Breast epithelium (tissue), 4 donors: ENCODE measurements around the gene CYREN. TPM values are rescaled to one million over a fixed set of nuclear protein-coding genes. Genes with fewer than 3 reads are reported as not detected.

Experiments used
- DNase-seq, 2 donors: peaks; one replicate each; pipeline ENCODE4 v3.0.0-alpha.2; 2019; ENCODE audit warnings: low spot score in 2 of 2
- H3K27ac ChIP-seq, 2 donors: fragments of 200-600 bp; sonication (generic) in 1 of 2; one replicate each; pipeline ENCODE4 v1.5.1; 2016 to 2019; ENCODE audit warnings: mild to moderate bottlenecking in 1 of 2
- H3K27me3 ChIP-seq, 2 donors: fragments of 200-600 bp; sonication (generic) in 1 of 2; one replicate each; pipeline versions ENCODE4 v1.5.1 to v1.6.0; 2017 to 2019; ENCODE audit warnings: control low read depth in 1 of 2, mild to moderate bottlenecking in 1 of 2
- H3K36me3 ChIP-seq: fragments of 200-600 bp; one replicate; pipeline ENCODE4 v1.5.1; 2019
- H3K4me1 ChIP-seq, 2 donors: fragments of 200-600 bp; sonication (generic); one replicate each; pipeline ENCODE4 v1.5.1; 2016 to 2019; ENCODE audit warnings: control low read depth in 1 of 2
- H3K4me3 ChIP-seq, 3 donors: fragments of 200-600 bp; sonication (generic); 1 replicate in 2 of 3; 2 replicates in 1 of 3; pipeline ENCODE4 v1.5.1; 2016 to 2019; ENCODE audit warnings: mild to moderate bottlenecking in 3 of 3, moderate library complexity in 2 of 3
- H3K9me3 ChIP-seq, 2 donors: fragments of 200-600 bp; sonication (generic) in 1 of 2; one replicate each; pipeline ENCODE4 v1.5.1; 2016 to 2019; ENCODE audit warnings: control low read depth in 1 of 2
- POLR2A ChIP-seq: fragments of 450-650 bp; IDR thresholded peaks from one replicate; pipeline ENCODE4 v1.6.1; 2016; ENCODE audit warnings: antibody characterized with exemption, mild to moderate bottlenecking, moderate library complexity
- POLR2AphosphoS5 ChIP-seq, 3 donors: sonication (generic); formaldehyde crosslinking; IDR thresholded peaks; one replicate each; pipeline ENCODE4 v1.6.1; 2017; ENCODE audit warnings: antibody characterized with exemption in 3 of 3
- intact Hi-C: fragments of 100-400 bp; cut with DNase I; formaldehyde crosslinking; loops from one replicate; pipeline ENCODE4 v1.15.1; 2023; ENCODE audit warnings: low total_unique reads
- total RNA-seq, 3 donors: library from RNA; depleted of rRNA; stranded (reverse); fragments of >200 nt; gene quantifications; one replicate each; pipeline ENCODE4 v1.1.0, GENCODE V29; 2016
- TF ChIP-seq, protein P1 (sequence below), 3 donors: fragments of 450-650 bp; IDR thresholded peaks; one replicate each; pipeline ENCODE4 v1.5.1; 2016 to 2017; ENCODE audit warnings: antibody characterized with exemption in 3 of 3, mild to moderate bottlenecking in 3 of 3, moderate library complexity in 3 of 3

CYREN gene
- total RNA-seq, 3 donors from 2014 or later, result 36.8 to 41.6 (median 41.6) TPM

GRCh38 chr7:135208102-135208793, 37.7 kb upstream of the CYREN start:
- intact Hi-C loops, result no loop called here
- Histone ChIP-seq H3K4me3 (no peak overlapping the region), H3K4me1 (no peaks in the 10 kb centered on the region), H3K27ac (peak overlapping the region in 1 of 2 donors; percentile 8), H3K9me3 (no peaks in the 10 kb centered on the region), H3K36me3 (no peaks in the 10 kb centered on the region), H3K27me3 (no peaks in the 10 kb centered on the region)
- no peak for DNase-seq
- TF ChIP-seq, protein P1, sequence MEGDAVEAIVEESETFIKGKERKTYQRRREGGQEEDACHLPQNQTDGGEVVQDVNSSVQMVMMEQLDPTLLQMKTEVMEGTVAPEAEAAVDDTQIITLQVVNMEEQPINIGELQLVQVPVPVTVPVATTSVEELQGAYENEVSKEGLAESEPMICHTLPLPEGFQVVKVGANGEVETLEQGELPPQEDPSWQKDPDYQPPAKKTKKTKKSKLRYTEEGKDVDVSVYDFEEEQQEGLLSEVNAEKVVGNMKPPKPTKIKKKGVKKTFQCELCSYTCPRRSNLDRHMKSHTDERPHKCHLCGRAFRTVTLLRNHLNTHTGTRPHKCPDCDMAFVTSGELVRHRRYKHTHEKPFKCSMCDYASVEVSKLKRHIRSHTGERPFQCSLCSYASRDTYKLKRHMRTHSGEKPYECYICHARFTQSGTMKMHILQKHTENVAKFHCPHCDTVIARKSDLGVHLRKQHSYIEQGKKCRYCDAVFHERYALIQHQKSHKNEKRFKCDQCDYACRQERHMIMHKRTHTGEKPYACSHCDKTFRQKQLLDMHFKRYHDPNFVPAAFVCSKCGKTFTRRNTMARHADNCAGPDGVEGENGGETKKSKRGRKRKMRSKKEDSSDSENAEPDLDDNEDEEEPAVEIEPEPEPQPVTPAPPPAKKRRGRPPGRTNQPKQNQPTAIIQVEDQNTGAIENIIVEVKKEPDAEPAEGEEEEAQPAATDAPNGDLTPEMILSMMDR (IDR thresholded peaks at IDR 0.05), result no peak
- TF ChIP-seq POLR2A (no peak), POLR2AphosphoS5 (IDR thresholded peaks at IDR 0.05) (no peak)

GRCh38 chr7:135207406-135208101, 37.0 kb upstream of the CYREN start:
- Histone ChIP-seq H3K4me1 (no peaks in the 10 kb centered on the region), H3K9me3 (no peaks in the 10 kb centered on the region), H3K27ac (no peak overlapping the region), H3K36me3 (no peaks in the 10 kb centered on the region), H3K4me3 (no peak overlapping the region), H3K27me3 (no peaks in the 10 kb centered on the region)
- intact Hi-C loops, result no loop called here
- DNase-seq, result no peak
- TF ChIP-seq POLR2A (no peak), POLR2AphosphoS5 (IDR thresholded peaks at IDR 0.05) (no peak)
- TF ChIP-seq, protein P1 (IDR thresholded peaks at IDR 0.05), result no peak

DNA sequence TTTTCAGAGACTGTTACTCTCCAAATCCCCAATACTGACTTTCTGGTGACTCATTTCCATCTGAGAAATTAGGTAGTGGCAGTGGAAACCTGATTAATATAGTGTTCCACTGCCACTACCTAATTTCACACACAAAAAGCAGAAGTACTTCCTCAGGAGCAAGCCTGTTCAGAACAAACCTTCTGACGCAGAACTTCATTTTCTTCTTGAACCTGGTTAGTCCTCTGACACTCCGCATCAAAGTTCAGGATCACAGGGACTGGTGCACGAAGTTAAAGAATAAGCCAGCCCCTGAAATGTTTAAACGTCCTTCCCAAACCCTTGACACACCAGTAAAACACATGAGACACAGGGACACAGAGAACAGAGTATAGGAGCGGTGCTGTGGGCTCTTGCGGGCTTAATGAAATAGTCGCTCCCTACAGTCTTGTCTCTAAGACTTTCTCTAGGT, 36.5 kb upstream of the CYREN start:
- no peak overlapping the region for H3K27ac ChIP-seq
- no peak for DNase-seq
- intact Hi-C loops, result no loop called here
- no peaks in the 10 kb centered on the region for H3K4me1 ChIP-seq
- TF ChIP-seq POLR2AphosphoS5 (IDR thresholded peaks at IDR 0.05) (no peak), POLR2A (no peak)
- TF ChIP-seq, protein P1 (IDR thresholded peaks at IDR 0.05), result no peak
- no peaks in the 10 kb centered on the region for H3K9me3 ChIP-seq
- no peak overlapping the region for H3K4me3 ChIP-seq
- no peaks in the 10 kb centered on the region for H3K36me3 ChIP-seq
- H3K27me3 ChIP-seq, result no peaks in the 10 kb centered on the region

DNA sequence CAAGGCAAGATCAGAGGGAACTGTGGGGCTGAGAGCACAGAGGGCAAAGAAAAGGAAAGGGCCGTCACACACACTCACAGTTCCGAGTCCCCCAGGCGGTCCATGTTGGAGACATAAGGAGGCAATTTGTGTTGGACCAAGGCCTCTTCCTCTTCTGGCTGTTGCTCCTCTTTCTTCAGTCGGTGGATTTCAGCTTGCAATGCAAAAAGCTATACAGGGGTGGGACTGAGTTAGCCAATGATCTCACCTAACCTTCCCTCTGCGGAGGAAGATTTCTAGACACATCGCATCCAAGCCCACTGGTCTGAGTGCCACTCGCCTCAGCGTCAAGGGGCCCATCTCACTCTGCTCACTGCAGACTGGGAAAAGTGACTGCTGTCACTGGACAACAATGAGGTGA, 35.3 kb upstream of the CYREN start:
- no peaks in the 10 kb centered on the region for H3K4me1 ChIP-seq
- no peaks in the 10 kb centered on the region for H3K9me3 ChIP-seq
- TF ChIP-seq, protein P1 (IDR thresholded peaks at IDR 0.05), result no peak
- TF ChIP-seq POLR2AphosphoS5 (IDR thresholded peaks at IDR 0.05), result no peak
- TF ChIP-seq POLR2A, result no peak
- no peak overlapping the region for H3K4me3 ChIP-seq
- peak overlapping the region in 1 of 2 donors; percentile 28 for H3K27ac ChIP-seq
- no peaks in the 10 kb centered on the region for H3K36me3 ChIP-seq
- DNase-seq, result no peak
- no peaks in the 10 kb centered on the region for H3K27me3 ChIP-seq
- intact Hi-C loops, result no loop called here

DNA sequence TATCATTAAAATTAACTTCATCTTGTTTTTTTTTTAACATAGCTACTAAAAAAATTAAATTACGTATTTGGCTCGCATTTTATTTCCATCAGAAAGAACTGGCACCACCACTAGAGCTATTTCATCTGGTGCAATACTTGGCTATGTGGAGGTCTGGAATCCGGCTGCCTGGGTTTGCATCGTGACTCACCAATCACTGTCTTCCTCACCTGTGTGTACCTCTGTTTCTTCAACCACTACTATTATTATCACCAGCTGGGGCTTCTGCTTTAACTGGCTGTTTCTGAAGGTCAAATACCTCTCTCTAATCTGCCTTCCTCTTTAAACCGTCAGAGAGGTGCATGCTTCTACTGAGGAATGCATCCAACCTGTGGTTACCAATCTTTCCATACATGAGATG, 34.4 kb upstream of the CYREN start:
- Histone ChIP-seq H3K4me3 (no peak overlapping the region), H3K27me3 (no peaks in the 10 kb centered on the region), H3K9me3 (no peaks in the 10 kb centered on the region), H3K4me1 (no peaks in the 10 kb centered on the region), H3K36me3 (no peaks in the 10 kb centered on the region), H3K27ac (no peak overlapping the region)
- TF ChIP-seq, protein P1 (IDR thresholded peaks at IDR 0.05), result no peak
- no peak for TF ChIP-seq POLR2A
- TF ChIP-seq POLR2AphosphoS5 (IDR thresholded peaks at IDR 0.05), result no peak
- no peak for DNase-seq
- intact Hi-C loops, result no loop called here
